HG02642 (cell line): ENCODE measurements around the gene SGK1.

Source experiments
- ATAC-seq: cut with Tn5 transposase; IDR thresholded peaks from one replicate; pipeline ENCODE4 v1.9.1; 2021; ENCODE audit warnings: mild to moderate bottlenecking; ENCODE audit not compliant: unreplicated experiment, poor library complexity

Gene SGK1

GRCh38 chr6:134147034-134147533 is 170.8 kb downstream of the SGK1 start:
- no peak for ATAC-seq

- ATAC-seq: no peak
These were observed 171.5 kb downstream of the SGK1 start for GRCh38 chr6:134146268-134147033.

- no peak for ATAC-seq
These were observed 172.1 kb downstream of the SGK1 start for GRCh38 chr6:134145786-134146185.

- no peak for ATAC-seq
These were observed 179.5 kb downstream of the SGK1 start for GRCh38 chr6:134138226-134138975.

GRCh38 chr6:134134654-134135053 is 183.3 kb downstream of the SGK1 start:
- ATAC-seq: no peak

- no peak for ATAC-seq
These were observed 185.3 kb downstream of the SGK1 start for GRCh38 chr6:134132494-134133141.

- no peak for ATAC-seq
These were observed 186.3 kb downstream of the SGK1 start for GRCh38 chr6:134131530-134132139.

- no peak for ATAC-seq
These were observed 189.8 kb downstream of the SGK1 start for GRCh38 chr6:134128146-134128545.

- no peak for ATAC-seq
These were observed 194.2 kb downstream of the SGK1 start for GRCh38 chr6:134123666-134124208.

- no peak for ATAC-seq
These were observed 195.1 kb downstream of the SGK1 start for GRCh38 chr6:134122775-134123174.

- no peak for ATAC-seq
These were observed 198.4 kb downstream of the SGK1 start for GRCh38 chr6:134119486-134119885.
